SKM-1 (cell line): ENCODE measurements around the gene PALM3.
"Not testable (repeated sequence)": the region's sequence is repeated elsewhere in the genome, so short reads cannot be mapped to it uniquely, and the experiment has no call there.

Source experiments
- DNase-seq: peaks from one replicate; lab custom pipeline; 2025; ENCODE audit not compliant: unreplicated experiment; lab: John Stamatoyannopoulos, UW

PALM3 gene

GRCh38 chr19:14059652-14060155 lies 2.2 kb downstream of the PALM3 start:
- DNase-seq, result no peak

- no peak for DNase-seq
Measured at GRCh38 chr19:14059093-14059480, 2.8 kb downstream of the PALM3 start.

GRCh38 chr19:14058182-14059092 lies 3.4 kb downstream of the PALM3 start:
- no peak for DNase-seq

- no peak for DNase-seq
Measured at GRCh38 chr19:14056741-14057356, 5.0 kb downstream of the PALM3 start.

- DNase-seq, result no peak
Measured at GRCh38 chr19:14056069-14056666, 5.7 kb downstream of the PALM3 start.

DNA sequence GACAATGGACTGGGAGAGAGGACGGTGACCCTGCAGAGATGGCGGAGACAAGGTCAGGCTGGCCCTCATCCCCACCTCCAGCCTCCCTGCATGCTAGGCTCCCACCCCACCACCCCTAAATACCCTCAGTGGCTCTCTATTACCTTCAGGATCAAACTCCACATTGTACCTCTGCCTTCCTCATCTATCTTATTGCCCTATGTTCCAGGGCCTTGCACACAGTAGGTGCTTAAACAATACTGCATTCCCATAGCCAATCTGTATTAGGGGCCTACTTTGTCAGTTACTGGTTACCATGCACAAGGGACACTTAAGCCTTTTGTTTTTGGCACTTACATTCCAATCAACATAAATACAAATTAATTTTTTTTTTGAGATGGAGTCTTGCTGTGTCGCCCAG lies 6.5 kb downstream of the PALM3 start:
- no peak for DNase-seq

- no peak for DNase-seq
Measured at GRCh38 chr19:14054721-14055120, 7.2 kb downstream of the PALM3 start.

DNA sequence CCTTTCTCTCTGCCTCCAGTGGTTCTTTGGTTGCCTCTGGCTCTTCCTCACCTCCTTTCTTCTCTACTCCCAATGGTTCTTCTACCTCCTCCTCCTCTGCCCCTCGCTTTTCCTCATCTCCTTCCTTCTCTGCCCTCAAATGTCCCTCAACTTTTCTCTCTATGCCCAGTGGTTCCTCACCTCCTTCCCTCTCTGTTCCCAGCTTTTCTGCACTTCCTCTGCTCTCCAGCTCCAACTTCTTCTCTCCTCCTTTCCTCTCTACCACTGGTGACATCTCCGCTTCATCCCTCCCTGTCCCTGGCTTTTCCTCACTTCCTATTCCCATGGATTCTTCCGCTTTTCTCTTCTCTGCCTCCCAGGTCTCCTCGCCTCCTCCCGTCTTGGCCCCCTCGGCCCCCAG lies 7.8 kb downstream of the PALM3 start:
- no peak for DNase-seq

GRCh38 chr19:14053500-14053899 lies 8.4 kb downstream of the PALM3 start:
- DNase-seq, result no peak

GRCh38 chr19:14053032-14053431 lies 8.8 kb downstream of the PALM3 start:
- no peak for DNase-seq

DNA sequence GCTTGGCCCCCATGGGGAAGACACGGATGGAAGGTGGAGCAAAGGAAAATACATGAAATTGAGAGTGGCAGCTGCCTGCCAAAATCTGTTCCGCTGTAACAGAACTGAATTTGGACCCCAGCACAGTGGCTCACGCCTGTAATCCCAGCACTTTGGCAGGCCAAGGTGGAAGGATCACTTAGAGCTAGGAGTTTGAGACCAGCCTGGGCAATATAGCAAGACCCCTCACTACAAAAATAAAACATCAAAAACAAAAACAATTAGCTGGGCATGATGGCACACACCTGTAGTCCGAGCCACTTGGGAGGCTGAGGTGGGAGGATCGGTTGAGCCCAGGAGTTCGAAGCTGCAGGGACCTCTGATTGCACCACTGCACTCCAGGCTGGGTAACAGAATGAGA lies 9.4 kb downstream of the PALM3 start:
- DNase-seq, result no peak

DNA sequence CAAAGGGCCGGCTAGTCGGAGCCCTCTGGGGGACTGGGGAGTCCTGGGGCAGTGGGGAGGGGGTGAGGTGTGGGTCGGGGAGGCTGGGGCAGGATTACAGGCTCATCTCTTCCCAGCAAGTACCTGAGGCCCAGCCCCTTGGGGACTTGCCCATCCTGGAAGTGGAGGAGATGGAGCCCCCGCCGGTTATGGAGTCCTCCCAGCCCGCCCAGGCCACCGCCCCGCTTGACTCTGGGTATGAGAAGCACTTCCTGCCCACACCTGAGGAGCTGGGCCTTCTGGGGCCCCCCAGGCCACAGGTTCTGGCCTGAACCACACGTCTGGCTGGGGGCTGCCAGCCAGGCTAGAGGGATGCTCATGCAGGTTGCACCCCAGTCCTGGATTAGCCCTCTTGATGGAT lies 9.9 kb downstream of the PALM3 start:
- DNase-seq, result no peak

DNA sequence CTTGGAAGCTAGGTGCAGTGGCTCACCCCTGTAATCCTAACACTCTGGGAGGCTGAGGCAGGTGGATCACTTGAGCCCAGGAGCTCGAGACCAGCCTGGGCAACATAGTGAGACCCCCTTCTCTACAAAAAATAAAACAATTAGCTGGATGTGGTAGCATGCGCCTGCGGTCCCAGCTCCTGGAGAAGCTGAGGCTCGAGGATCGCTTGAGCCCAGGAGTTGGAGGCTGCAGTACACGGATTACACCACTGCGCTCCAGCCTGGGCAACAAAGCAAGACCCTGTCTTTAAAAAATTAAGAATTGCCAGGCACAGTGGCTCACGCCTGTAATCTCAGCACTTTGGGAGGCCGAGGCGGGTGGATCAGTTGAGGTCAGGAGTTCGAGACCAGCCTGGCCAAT lies 10.9 kb downstream of the PALM3 start:
- DNase-seq, result not testable (repeated sequence)

DNA sequence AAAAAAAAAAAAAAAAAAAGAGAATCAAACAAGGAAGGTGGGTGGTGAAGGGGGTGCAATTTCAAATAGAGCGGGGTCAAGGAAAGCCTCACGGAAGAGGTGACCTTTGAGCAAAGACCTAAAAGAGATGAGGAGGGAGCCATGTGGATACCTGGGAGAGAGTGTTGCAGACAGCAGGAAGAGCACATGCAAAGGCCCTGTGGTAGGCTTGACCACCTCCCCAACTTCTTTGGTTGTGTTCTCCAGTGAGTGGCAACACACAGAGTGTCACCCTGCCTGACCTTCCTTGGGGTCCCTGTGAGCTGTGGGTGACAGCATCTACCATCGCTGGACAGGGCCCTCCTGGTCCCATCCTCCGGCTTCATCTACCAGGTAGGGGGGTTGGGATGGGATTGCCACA lies 11.4 kb downstream of the PALM3 start:
- no peak for DNase-seq

DNA sequence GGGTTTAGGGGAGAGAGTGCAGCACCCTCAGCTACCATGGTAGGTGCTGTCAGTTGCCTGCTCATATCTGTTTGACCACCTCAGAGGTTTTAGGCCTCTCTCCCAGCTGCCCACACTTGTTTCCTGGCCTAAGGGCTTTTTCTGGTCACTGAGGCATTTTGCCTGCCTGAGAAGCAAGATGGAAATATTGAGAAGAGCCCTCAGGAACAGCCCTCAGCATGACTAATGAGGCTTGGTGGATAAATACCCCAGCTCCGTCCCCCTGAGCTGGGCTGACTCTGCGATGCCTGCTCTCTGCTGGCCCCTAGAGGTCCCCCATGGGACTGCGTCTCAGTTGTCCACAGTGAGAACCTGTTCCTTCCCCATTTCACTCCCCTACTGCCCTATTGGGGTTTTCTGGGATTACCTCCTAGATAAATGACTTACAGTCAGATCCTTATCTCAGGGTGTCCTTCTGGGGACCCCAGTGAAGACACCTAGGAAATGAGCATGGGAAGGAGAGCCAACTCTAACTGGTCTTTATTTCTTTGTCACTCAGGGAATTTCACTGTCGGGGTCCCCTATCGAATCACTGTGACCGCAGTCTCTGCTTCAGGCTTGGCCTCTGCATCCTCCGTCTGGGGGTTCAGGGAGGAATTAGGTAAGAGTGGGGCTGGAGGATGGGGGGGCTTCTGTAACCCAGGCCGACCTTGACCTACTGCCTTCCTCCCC lies 13.3 kb downstream of the PALM3 start:
- peak; percentile 65 for DNase-seq

GRCh38 chr19:14047866-14048265 lies 14.0 kb downstream of the PALM3 start:
- not testable (repeated sequence) for DNase-seq

- DNase-seq, result not testable (repeated sequence)
Measured at GRCh38 chr19:14042659-14043608, 18.9 kb downstream of the PALM3 start.

GRCh38 chr19:14039181-14039580 lies 22.7 kb downstream of the PALM3 start:
- no peak for DNase-seq

DNA sequence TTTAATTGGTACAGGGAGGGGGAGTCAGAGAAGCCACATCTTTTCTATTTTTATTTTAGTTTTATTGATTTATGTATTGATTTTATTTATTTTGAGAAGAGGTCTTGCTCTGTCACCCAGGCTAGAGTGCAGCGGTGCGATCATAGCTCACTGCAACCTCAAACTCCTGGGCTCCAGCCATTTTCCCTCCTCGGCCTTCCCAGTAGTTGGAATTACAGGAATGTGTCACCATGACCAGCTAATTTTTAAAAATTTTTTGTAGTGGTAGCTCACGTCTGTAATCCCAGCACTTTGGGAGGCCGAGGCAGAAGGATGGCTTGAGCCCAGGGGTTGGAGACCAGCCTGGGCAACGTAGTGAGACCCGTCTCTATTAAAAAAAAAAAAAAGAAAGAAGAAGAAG lies 26.2 kb downstream of the PALM3 start:
- no peak for DNase-seq

GRCh38 chr19:14035159-14035558 lies 26.7 kb downstream of the PALM3 start:
- not testable (repeated sequence) for DNase-seq
